Stimulated activated CD4-positive, alpha-beta T cell treated with anti-CD3 and anti-CD28 coated beads, Interleukin-1b, Interleukin-23, amount 100 ng/mL, for 1 hour (primary cell): Measurements from ENCODE around the gene FUT1.
"Not testable (repeated sequence)": the region's sequence is repeated elsewhere in the genome, so short reads cannot be mapped to it uniquely, and the experiment has no call there.

Experiments used
- DNase-seq, 2 donors: peaks; one replicate each; pipeline ENCODE4 v3.0.0-alpha.2; 2020; ENCODE audit warnings: low read depth in 2 of 2

The FUT1 gene

GRCh38 chr19:48768994-48769713 is 16.7 kb upstream of the FUT1 start:
- DNase-seq: no peak

- DNase-seq: not testable (repeated sequence)
Observed at GRCh38 chr19:48768171-48768753, 15.8 kb upstream of the FUT1 start.

GRCh38 chr19:48765816-48766215 is 13.4 kb upstream of the FUT1 start:
- not testable (repeated sequence) for DNase-seq

- DNase-seq: no peak
Observed at GRCh38 chr19:48760504-48761205, 8.2 kb upstream of the FUT1 start.

GRCh38 chr19:48757741-48758144 is 5.3 kb upstream of the FUT1 start:
- DNase-seq: no peak

- no peak for DNase-seq
Observed at GRCh38 chr19:48757089-48757675, 4.7 kb upstream of the FUT1 start.

- DNase-seq: no peak
Observed at GRCh38 chr19:48756686-48757085, 4.2 kb upstream of the FUT1 start.

- no peak for DNase-seq
Observed at GRCh38 chr19:48756212-48756611, 3.8 kb upstream of the FUT1 start.

GRCh38 chr19:48755787-48756186 is 3.3 kb upstream of the FUT1 start:
- DNase-seq: no peak

- no peak for DNase-seq
Observed at GRCh38 chr19:48755084-48755641, 2.7 kb upstream of the FUT1 start, which contains the start of gene FGF21. Gene FGF21 (plus strand): TSS chr19:48755524. CDS start chr19:48756237, 713 bp downstream.

- DNase-seq: no peak
Observed at GRCh38 chr19:48751845-48752495, 471 bp downstream of the FUT1 start.

- DNase-seq: no peak
Observed at GRCh38 chr19:48750771-48751504, 1.5 kb downstream of the FUT1 start.

GRCh38 chr19:48750351-48750750 is 2.1 kb downstream of the FUT1 start:
- DNase-seq: no peak

- DNase-seq: no peak
Observed at GRCh38 chr19:48749571-48750198, 2.8 kb downstream of the FUT1 start.

GRCh38 chr19:48746738-48747575 is 5.5 kb downstream of the FUT1 start, which contains the start of gene IZUMO1:
Gene IZUMO1 (minus strand): TSS chr19:48746909. CDS start chr19:48745859, 1,050 bp downstream.
- no peak for DNase-seq

GRCh38 chr19:48746110-48746509 is 6.3 kb downstream of the FUT1 start:
- DNase-seq: no peak

- DNase-seq: no peak
Observed at GRCh38 chr19:48745208-48745995, 7.0 kb downstream of the FUT1 start.

GRCh38 chr19:48742096-48742495 is 10.3 kb downstream of the FUT1 start:
- DNase-seq: no peak
